Thyroid gland (tissue), 4 donors: Measurements from ENCODE around the gene HOXB7.

Source experiments
- CTCF ChIP-seq, 6 experiments: fragments of 200-600 bp in 3 of 6; fragments of 450-650 bp in 3 of 6; sonication (generic) in 3 of 6; IDR thresholded peaks; one replicate each; pipeline ENCODE4 v1.5.1; 2016 to 2019; ENCODE audit warnings: antibody characterized with exemption in 6 of 6, mild to moderate bottlenecking in 2 of 6, inconsistent platforms in 1 of 6, moderate library complexity in 1 of 6
- POLR2A ChIP-seq, 2 donors: fragments of 450-650 bp; IDR thresholded peaks; one replicate each; pipeline ENCODE4 v1.6.1; 2017; ENCODE audit warnings: antibody characterized with exemption in 2 of 2, mild to moderate bottlenecking in 2 of 2, moderate library complexity in 1 of 2

DNA sequence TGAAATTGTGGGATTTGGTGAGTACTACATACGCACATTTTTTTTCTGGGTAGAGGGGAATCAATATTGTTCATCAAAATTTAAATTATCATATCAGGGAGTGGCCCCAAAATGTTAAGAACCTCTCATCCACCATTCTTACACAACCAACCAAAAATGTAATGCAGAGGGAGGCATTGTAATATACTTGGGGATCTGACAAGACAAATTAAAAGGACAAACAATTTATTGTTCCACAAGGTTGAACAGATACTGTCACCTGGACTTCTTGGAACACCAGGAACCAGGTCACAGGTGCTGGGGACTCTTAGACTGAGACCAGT, 30.0 kb upstream of the HOXB7 start:
- TF ChIP-seq CTCF (IDR thresholded peaks at IDR 0.05) (no peak), POLR2A (IDR thresholded peaks at IDR 0.05) (no peak)
